GM18502 (cell line): ENCODE results near the gene PDZD2.
"Not testable (repeated sequence)": the region's sequence is repeated elsewhere in the genome, so short reads cannot be mapped to it uniquely, and the experiment has no call there.

Experiments used
- ATAC-seq: cut with Tn5 transposase; IDR thresholded peaks from one replicate; pipeline ENCODE4 v1.9.1; 2021; ENCODE audit warnings: mild to moderate bottlenecking; ENCODE audit not compliant: unreplicated experiment, poor library complexity

The PDZD2 gene

DNA sequence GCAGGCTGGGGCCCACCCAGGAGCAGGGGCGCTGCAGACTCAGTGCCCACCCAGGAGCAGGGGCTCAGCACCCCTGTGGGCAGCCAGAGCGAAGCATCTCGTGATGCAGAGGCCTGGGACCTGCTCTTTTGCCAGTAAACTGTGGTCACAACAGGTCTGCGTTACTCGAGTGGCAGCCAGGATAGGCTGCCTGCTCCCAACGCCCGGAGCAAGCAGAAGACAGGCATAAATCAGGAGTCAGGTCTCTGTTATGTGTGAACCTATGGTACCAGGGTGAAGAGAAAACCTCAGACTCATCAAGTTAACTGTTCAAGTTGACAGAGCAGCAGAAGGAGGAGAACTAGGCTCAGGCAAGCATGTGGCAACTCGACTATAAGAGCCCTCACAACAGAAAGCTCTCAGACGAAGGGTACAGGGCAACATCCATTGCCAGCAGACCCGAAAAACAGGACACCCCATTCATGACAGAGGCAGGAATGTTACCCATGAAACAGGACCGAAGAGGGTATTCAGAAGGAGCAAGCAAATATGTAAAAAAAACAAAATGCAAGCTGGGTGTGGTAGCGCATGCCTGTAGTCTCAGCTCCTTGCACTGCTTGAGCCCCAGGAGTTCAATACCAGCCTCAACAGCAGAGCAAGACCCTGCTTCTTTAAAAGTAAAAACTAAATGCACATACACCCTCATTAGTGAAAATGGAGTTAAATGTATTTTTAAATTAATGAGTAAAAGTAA is 463.5 kb downstream of the PDZD2 start:
- ATAC-seq: no peak

DNA sequence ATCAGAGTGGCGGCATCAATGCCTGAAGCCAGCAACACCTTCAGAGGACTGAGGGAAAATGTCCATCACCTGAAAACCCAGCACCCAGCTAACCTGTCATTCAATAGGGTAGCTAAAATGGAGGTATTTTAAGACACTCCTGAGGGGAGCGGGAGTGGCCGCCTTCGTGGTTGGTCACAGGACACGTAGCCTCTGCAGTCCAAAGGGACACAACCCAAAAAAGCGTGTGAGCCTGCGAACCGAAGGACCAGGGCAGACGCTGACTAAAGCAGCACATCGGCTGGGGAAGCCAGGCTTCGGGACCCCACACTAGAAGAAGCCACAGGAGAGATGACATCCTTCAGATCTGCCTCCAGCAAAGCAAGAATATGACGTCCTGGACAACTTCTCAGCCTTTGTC is 464.6 kb downstream of the PDZD2 start:
- no peak for ATAC-seq

GRCh38 chr5:32107291-32107690 is 468.4 kb downstream of the PDZD2 start:
- ATAC-seq: no peak

GRCh38 chr5:32108167-32108566 is 469.2 kb downstream of the PDZD2 start:
- no peak for ATAC-seq

DNA sequence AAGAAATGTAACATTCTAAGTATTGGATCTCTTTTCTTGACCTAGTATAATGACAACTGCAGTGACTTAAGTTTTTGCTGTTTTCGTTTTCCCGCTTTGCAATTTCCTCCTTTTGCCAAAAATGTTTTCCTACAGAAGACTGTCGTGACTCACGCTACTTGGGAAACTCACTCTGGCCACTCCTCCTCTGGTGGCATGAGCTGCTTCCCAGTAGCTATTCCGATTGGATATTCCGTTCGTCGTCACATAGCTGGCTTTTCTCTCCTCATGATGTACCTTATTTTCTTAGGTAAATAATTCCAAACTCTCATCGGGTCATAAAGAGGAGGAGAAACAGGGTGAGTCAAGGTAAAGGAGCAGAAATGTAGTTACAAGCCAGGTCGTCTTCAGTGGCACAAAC is 470.3 kb downstream of the PDZD2 start:
- ATAC-seq: no peak

DNA sequence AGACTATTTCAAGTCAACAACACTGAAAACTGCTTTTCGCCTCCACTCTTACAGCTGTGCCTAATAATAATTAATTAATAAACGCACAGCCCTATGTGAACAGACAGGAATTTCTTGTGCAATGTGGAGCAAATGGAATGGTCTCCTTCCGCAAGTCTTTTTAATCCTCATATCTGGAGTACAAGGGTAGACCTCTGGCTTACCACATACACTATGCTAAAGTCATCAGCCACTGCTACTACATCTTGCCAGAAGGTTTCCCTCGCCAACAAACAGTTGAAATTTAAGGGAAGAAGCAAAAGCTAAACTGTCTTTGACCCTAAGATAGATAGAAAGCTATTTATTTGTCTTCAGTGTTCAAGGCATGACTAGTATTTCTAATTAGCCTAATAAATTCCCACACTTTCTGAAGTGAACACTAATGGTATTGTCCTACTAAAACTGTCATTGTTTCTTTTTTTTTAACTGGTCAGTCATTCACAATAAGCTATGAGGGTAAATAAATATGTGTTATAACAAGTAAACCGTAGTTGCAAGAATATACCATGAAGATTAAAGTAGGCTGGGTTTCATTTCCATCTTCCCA is 471.3 kb downstream of the PDZD2 start:
- ATAC-seq: no peak

- ATAC-seq: no peak
Measured at GRCh38 chr5:32115985-32116384, 477.1 kb downstream of the PDZD2 start.

DNA sequence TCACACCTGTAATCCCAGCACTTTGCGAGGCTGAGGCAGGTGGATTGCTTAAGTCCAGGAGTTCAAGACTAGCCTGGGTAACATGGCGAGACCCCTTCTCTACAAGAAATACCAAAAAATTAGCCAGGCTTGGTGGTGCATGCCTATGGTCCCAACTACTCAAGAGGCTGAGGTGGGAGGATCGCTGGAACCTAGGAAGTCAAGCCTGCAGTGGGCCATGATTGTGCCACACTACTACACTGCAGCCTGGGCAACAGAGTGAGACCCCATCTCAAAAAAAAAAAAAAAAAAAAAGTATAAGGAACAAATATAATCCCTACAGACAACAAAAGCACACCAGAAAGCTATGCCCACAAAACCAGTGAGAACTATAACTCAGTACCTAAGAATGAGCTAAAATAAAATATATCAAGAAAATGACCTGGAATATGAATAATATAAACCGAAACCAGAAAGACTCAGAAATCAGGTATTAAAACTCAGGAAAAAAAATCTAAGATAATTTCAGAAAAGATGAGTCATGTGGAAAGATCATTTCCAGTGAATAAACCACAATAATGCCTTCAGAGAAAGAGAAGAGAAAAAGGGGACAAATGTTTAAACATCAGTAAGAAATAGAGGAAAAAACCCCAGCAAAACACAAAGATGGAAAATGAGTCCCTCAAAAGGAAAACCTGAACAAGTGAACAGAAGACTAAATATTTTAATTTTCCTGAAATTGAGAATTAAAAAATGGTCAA is 477.8 kb downstream of the PDZD2 start:
- ATAC-seq: no peak

DNA sequence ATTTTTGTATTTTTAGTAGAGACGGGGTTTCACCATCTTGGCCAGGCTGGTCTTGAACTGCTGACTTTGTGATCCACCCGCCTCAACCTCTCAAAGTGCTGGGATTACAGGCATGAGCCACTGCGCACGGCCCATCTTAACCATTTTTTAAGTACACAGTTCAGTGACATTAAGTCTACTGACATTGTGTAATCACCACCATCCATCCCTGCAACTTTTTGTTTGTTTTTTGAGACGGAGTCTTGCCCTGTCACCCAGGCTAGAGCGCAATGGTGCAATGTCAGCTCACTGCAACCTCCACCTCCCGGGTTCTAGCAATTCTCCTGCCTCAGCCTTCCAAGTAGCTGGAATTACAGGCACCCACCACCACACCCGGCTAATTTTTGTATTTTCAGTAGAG is 480.0 kb downstream of the PDZD2 start:
- not testable (repeated sequence) for ATAC-seq

- no peak for ATAC-seq
Measured at GRCh38 chr5:32123058-32123805, 484.3 kb downstream of the PDZD2 start.

- no peak for ATAC-seq
Measured at GRCh38 chr5:32123889-32124676, 485.2 kb downstream of the PDZD2 start.

DNA sequence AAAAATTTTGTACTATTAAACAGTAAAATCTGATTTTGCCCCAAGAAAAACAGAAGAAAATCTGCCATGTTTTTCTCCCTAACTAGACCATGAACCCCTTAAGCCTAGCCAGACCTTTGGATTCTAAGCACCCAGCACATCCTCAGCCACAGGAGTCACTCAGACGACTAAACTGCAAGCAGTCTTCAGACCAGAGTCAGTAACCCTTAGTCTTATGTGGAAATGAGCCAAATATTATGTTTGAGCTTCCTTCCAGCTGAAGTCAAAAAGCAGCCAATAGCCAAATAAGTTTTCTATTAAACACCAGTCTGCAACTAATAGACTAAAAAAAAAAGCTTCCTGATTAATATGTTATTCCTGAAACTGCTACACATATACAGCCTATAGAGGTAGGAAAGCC is 487.8 kb downstream of the PDZD2 start:
- ATAC-seq: no peak

DNA sequence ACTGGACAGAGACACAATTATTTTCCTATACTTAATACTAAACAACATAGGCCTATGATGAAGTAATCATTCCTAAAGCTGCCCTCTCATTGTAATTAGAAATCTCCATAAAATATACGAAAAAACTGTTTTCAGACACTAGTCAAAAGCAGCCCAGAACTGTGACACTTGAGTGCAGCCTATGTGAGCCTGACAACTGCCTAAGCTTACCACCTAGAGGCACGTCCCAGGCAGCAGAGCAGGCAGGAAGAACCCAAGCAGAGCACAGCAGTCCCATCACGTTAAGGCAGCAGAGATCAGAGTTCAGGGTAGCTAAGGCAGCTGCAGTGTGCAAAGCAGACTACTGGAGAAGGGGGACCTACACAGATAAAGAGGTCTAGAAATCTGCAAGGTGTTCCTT is 488.8 kb downstream of the PDZD2 start:
- ATAC-seq: no peak

DNA sequence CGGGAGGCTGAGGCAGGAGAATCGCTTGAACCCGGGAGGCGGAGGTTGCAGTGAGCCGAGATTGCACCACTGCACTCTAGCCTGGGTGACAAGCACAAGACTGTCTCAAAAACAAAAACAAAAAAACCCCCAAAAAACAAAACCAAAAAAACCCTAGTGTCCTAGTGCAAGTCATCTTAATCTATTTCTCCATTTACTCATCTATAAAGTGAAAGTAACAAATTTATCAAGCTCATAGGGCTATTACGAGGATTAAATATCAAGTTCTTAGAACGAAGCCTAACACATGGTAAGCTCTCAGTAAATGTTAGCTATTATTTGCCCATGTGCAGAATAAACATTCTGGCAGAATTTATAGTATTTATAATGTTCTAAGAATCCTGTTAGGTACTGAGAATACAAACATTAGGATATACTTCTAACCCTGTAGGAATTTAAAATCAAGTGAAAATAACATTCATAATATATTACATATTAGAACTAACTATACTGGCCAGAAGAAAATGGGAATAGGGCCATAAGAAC is 490.2 kb downstream of the PDZD2 start:
- ATAC-seq: no peak

GRCh38 chr5:32130865-32131264 is 491.9 kb downstream of the PDZD2 start:
- no peak for ATAC-seq

- ATAC-seq: no peak
Measured at GRCh38 chr5:32131604-32132003, 492.7 kb downstream of the PDZD2 start.

DNA sequence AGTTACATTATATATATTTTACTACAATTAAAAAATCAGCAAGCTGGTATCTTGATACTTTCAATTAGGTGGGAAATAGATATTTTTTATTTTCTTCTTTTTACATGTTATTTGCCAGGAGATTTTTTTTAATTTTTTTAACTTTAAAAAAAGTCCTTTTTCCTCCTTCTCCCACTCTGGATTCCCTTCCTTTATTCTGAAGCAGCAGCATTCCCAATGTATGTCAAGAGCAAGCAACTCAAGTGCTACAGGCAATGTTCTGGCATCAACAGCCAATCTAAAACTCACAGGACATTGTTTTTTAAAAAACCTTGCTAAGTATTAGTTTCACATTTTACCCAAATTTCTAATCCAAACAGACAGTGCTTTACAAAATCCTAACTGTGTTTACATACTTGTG is 493.8 kb downstream of the PDZD2 start:
- ATAC-seq: no peak

DNA sequence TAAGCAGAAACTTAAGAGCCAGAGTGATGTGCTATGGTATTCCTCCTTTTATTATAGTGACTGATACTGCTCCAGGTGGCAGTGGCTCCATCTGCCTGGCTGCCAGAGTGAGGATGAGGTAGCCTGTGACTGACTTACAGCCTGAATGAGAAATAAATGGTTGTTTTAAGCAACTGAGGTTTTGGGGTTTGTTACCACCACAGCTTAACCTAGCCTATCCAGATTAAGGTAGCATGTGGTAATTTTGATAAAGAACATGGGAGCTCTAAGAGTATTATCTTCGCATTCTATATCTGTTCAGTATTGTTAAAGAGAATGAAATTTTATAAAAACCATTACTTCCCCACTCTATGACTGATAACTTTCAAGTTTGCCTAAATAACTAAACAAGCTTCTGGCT is 496.2 kb downstream of the PDZD2 start:
- no peak for ATAC-seq

- no peak for ATAC-seq
Measured at GRCh38 chr5:32136342-32136741, 497.4 kb downstream of the PDZD2 start.
